HEK293T (cell line): ENCODE results near the gene KIAA0513.

Source experiments
- BHLHE40 ChIP-seq: fragments of 450-650 bp; IDR thresholded peaks from 2 replicates; pipeline ENCODE4 v1.6.1; 2016; ENCODE audit warnings: mild to moderate bottlenecking, moderate library complexity, borderline replicate concordance
- HDGF ChIP-seq: fragments of 450-650 bp; IDR thresholded peaks from 2 replicates; pipeline ENCODE4 v1.6.1; 2017; ENCODE audit warnings: antibody characterized with exemption, borderline replicate concordance
- L3MBTL2 ChIP-seq: fragments of 450-650 bp; conservative IDR thresholded peaks from 2 replicates; pipeline ENCODE4 v1.6.1; 2016; ENCODE audit warnings: mild to moderate bottlenecking
- ZNF384 ChIP-seq: fragments of 450-650 bp; IDR thresholded peaks from 2 replicates; pipeline ENCODE4 v1.6.1; 2016
- TF ChIP-seq, protein P1 (sequence below): fragments of 450-650 bp; IDR thresholded peaks from 2 replicates; pipeline ENCODE4 v1.6.1; 2016

DNA sequence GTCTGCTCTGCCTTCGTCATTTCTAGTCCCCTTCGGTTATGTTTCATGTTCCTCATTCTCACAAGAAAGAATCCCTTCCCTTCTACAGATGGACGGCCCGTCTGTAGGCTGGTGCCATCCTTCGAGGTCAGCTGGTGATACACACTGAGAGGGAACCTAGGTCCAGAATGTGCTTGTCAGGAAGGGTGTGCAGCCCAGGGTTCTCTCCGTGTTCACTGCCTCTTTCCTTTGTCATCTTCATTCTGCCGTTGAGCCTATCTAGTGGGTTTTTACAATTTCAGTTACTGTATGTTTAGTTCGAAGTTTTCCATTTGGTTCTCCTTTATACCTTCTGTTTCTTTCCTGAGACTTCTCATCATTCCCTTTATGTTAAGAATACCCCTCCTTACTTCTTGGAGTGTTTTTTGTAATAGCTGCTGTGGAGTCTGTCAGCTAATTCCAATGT, 18.9 kb downstream of the KIAA0513 start:
- TF ChIP-seq L3MBTL2, result no peak
- TF ChIP-seq BHLHE40, result no peak
- TF ChIP-seq, protein P1, sequence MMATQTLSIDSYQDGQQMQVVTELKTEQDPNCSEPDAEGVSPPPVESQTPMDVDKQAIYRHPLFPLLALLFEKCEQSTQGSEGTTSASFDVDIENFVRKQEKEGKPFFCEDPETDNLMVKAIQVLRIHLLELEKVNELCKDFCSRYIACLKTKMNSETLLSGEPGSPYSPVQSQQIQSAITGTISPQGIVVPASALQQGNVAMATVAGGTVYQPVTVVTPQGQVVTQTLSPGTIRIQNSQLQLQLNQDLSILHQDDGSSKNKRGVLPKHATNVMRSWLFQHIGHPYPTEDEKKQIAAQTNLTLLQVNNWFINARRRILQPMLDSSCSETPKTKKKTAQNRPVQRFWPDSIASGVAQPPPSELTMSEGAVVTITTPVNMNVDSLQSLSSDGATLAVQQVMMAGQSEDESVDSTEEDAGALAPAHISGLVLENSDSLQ, result no peak
- no peak for TF ChIP-seq HDGF
- TF ChIP-seq ZNF384, result no peak
